ENCODE results near the gene ACKR4. TPM values are rescaled to one million over a fixed set of nuclear protein-coding genes. Genes with fewer than 3 reads are reported as not detected.

ACKR4 gene
- total and polyA plus RNA-seq, 2 experiments from 2014 or later = 0.26 TPM; not detected in 1

DNA sequence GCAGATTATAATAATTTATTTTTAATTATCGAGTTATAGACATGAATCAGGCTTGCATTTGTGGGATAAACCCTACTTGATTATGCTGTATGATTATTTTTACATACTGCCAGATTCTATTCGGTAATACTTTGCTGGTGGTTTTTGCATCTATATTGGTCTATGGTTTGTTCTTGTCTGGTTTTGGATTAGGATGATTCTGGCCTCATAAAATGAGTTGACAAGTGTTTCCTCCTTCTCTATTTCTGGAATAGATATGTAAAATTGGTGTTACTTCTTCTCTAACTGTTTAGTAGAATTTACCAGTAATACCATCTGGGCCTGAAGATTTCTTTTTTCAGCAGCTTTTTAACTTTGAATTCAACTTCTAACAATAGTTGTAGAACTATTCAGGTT, 33.0 kb upstream of the ACKR4 start:
- H3K36me3 Mint-ChIP-seq (ENCODE audit: low read depth) = peaks cover 6% of the 10 kb centered on the region; the same call in 2 of the 3 replicates

More for the DNA sequence above, 33.0 kb upstream of the ACKR4 start:
- Mint-ChIP-seq H3K27me3 (ENCODE audit: insufficient read depth, low read depth, poor library complexity) (peaks cover 2% of the 10 kb centered on the region), H3K9me3 (no peaks in the 10 kb centered on the region; the same call in 2 of the 3 replicates), H3K4me1 (peaks cover 4% of the 10 kb centered on the region; the same call in 2 of the 3 replicates), H3K4me3 (no peak overlapping the region), H3K27ac (no peak overlapping the region)
- Histone ChIP-seq H3F3A (replicated peaks; ENCODE audit: low read depth) (no peaks in the 10 kb centered on the region), H2AFZ (no peak overlapping the region), H3K27ac (ENCODE audit: low read depth) (no peak overlapping the region), H3K4me3 (no peak overlapping the region), H4K20me1 (replicated peaks; ENCODE audit: insufficient read depth) (no peaks in the 10 kb centered on the region; the same call in 1 of the 2 replicates), H3K9me2 (ENCODE audit: insufficient read depth) (no peaks in the 10 kb centered on the region), H3K4me2 (no peak overlapping the region), H3K27me3 (ENCODE audit: insufficient read depth) (no peaks in the 10 kb centered on the region), H3K4me1 (ENCODE audit: insufficient read depth) (no peaks in the 10 kb centered on the region), H3K79me2 (replicated peaks; ENCODE audit: insufficient read depth) (no peaks in the 10 kb centered on the region), H3K36me3 (ENCODE audit: insufficient read depth) (no peaks in the 10 kb centered on the region)
- no peak for ATAC-seq
- TF ChIP-seq POLR2AphosphoS5 (IDR thresholded peaks at IDR 0.05; ENCODE audit: low read depth) = no peak
- no peak for TF ChIP-seq ZNF114 (CRISPR knock-in tag; IDR thresholded peaks at IDR 0.05)
- no peak for TF ChIP-seq JUNB (IDR thresholded peaks at IDR 0.05; ENCODE audit: unreplicated experiment)
- TF ChIP-seq STAT1 (IDR thresholded peaks at IDR 0.05; ENCODE audit: unreplicated experiment) = no peak
- TF ChIP-seq, protein P1, sequence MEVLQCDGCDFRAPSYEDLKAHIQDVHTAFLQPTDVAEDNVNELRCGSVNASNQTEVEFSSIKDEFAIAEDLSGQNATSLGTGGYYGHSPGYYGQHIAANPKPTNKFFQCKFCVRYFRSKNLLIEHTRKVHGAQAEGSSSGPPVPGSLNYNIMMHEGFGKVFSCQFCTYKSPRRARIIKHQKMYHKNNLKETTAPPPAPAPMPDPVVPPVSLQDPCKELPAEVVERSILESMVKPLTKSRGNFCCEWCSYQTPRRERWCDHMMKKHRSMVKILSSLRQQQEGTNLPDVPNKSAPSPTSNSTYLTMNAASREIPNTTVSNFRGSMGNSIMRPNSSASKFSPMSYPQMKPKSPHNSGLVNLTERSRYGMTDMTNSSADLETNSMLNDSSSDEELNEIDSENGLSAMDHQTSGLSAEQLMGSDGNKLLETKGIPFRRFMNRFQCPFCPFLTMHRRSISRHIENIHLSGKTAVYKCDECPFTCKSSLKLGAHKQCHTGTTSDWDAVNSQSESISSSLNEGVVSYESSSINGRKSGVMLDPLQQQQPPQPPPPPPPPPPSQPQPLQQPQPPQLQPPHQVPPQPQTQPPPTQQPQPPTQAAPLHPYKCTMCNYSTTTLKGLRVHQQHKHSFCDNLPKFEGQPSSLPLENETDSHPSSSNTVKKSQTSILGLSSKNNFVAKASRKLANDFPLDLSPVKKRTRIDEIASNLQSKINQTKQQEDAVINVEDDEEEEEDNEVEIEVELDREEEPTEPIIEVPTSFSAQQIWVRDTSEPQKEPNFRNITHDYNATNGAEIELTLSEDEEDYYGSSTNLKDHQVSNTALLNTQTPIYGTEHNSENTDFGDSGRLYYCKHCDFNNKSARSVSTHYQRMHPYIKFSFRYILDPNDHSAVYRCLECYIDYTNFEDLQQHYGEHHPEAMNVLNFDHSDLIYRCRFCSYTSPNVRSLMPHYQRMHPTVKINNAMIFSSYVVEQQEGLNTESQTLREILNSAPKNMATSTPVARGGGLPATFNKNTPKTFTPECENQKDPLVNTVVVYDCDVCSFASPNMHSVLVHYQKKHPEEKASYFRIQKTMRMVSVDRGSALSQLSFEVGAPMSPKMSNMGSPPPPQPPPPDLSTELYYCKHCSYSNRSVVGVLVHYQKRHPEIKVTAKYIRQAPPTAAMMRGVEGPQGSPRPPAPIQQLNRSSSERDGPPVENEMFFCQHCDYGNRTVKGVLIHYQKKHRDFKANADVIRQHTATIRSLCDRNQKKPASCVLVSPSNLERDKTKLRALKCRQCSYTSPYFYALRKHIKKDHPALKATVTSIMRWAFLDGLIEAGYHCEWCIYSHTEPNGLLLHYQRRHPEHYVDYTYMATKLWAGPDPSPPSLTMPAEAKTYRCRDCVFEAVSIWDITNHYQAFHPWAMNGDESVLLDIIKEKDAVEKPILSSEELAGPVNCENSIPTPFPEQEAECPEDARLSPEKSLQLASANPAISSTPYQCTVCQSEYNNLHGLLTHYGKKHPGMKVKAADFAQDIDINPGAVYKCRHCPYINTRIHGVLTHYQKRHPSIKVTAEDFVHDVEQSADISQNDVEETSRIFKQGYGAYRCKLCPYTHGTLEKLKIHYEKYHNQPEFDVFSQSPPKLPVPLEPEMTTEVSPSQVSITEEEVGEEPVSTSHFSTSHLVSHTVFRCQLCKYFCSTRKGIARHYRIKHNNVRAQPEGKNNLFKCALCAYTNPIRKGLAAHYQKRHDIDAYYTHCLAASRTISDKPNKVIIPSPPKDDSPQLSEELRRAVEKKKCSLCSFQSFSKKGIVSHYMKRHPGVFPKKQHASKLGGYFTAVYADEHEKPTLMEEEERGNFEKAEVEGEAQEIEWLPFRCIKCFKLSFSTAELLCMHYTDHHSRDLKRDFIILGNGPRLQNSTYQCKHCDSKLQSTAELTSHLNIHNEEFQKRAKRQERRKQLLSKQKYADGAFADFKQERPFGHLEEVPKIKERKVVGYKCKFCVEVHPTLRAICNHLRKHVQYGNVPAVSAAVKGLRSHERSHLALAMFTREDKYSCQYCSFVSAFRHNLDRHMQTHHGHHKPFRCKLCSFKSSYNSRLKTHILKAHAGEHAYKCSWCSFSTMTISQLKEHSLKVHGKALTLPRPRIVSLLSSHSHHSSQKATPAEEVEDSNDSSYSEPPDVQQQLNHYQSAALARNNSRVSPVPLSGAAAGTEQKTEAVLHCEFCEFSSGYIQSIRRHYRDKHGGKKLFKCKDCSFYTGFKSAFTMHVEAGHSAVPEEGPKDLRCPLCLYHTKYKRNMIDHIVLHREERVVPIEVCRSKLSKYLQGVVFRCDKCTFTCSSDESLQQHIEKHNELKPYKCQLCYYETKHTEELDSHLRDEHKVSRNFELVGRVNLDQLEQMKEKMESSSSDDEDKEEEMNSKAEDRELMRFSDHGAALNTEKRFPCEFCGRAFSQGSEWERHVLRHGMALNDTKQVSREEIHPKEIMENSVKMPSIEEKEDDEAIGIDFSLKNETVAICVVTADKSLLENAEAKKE (CRISPR knock-in tag; IDR thresholded peaks at IDR 0.05) = no peak
- TF ChIP-seq EZH2phosphoT487 (IDR thresholded peaks at IDR 0.05; ENCODE audit: unreplicated experiment) = no peak
- no peak for TF ChIP-seq NANOG (IDR thresholded peaks at IDR 0.05; ENCODE audit: borderline replicate concordance)
- TF ChIP-seq, protein P2, sequence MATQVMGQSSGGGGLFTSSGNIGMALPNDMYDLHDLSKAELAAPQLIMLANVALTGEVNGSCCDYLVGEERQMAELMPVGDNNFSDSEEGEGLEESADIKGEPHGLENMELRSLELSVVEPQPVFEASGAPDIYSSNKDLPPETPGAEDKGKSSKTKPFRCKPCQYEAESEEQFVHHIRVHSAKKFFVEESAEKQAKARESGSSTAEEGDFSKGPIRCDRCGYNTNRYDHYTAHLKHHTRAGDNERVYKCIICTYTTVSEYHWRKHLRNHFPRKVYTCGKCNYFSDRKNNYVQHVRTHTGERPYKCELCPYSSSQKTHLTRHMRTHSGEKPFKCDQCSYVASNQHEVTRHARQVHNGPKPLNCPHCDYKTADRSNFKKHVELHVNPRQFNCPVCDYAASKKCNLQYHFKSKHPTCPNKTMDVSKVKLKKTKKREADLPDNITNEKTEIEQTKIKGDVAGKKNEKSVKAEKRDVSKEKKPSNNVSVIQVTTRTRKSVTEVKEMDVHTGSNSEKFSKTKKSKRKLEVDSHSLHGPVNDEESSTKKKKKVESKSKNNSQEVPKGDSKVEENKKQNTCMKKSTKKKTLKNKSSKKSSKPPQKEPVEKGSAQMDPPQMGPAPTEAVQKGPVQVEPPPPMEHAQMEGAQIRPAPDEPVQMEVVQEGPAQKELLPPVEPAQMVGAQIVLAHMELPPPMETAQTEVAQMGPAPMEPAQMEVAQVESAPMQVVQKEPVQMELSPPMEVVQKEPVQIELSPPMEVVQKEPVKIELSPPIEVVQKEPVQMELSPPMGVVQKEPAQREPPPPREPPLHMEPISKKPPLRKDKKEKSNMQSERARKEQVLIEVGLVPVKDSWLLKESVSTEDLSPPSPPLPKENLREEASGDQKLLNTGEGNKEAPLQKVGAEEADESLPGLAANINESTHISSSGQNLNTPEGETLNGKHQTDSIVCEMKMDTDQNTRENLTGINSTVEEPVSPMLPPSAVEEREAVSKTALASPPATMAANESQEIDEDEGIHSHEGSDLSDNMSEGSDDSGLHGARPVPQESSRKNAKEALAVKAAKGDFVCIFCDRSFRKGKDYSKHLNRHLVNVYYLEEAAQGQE (IDR thresholded peaks at IDR 0.05; ENCODE audit: unreplicated experiment) = no peak
- TF ChIP-seq, protein P3, sequence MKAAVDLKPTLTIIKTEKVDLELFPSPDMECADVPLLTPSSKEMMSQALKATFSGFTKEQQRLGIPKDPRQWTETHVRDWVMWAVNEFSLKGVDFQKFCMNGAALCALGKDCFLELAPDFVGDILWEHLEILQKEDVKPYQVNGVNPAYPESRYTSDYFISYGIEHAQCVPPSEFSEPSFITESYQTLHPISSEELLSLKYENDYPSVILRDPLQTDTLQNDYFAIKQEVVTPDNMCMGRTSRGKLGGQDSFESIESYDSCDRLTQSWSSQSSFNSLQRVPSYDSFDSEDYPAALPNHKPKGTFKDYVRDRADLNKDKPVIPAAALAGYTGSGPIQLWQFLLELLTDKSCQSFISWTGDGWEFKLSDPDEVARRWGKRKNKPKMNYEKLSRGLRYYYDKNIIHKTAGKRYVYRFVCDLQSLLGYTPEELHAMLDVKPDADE (IDR thresholded peaks at IDR 0.05) = no peak
- no peak for TF ChIP-seq EZH2 (IDR thresholded peaks at IDR 0.05; ENCODE audit: low read depth, unreplicated experiment)
- no peak for TF ChIP-seq CREB1 (CRISPR knock-in tag; IDR thresholded peaks at IDR 0.05; ENCODE audit: low read depth)
- TF ChIP-seq, protein P4, sequence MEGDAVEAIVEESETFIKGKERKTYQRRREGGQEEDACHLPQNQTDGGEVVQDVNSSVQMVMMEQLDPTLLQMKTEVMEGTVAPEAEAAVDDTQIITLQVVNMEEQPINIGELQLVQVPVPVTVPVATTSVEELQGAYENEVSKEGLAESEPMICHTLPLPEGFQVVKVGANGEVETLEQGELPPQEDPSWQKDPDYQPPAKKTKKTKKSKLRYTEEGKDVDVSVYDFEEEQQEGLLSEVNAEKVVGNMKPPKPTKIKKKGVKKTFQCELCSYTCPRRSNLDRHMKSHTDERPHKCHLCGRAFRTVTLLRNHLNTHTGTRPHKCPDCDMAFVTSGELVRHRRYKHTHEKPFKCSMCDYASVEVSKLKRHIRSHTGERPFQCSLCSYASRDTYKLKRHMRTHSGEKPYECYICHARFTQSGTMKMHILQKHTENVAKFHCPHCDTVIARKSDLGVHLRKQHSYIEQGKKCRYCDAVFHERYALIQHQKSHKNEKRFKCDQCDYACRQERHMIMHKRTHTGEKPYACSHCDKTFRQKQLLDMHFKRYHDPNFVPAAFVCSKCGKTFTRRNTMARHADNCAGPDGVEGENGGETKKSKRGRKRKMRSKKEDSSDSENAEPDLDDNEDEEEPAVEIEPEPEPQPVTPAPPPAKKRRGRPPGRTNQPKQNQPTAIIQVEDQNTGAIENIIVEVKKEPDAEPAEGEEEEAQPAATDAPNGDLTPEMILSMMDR (conservative IDR thresholded peaks at IDR 0.05; ENCODE audit: low read depth in 2 of 2) = no peak
- no peak for TF ChIP-seq ZNF331 (CRISPR knock-in tag; IDR thresholded peaks at IDR 0.05; ENCODE audit: low read depth)
- DNase-seq (ENCODE audit: low spot score) = no peak
